HL-60 (cell line): Measurements from ENCODE around the gene RIPOR2.

ENCODE experiments used
- DNase-seq, 2 experiments: peaks; one replicate each; pipeline ENCODE4 v3.0.0-alpha.2; 2010 to 2020; ENCODE audit warnings: low read depth in 1 of 2, low spot score in 1 of 2
- H3K27ac ChIP-seq: fragments of 250-450 bp; sonication (Bioruptor Pico); replicated peaks from 2 replicates; pipeline ENCODE4 v1.5.1; 2020; ENCODE audit warnings: mild to moderate bottlenecking, moderate library complexity
- H3K27me3 ChIP-seq: fragments of 250-450 bp; sonication (Bioruptor Pico); 2 replicates; pipeline ENCODE4 v1.5.1; 2021; ENCODE audit warnings: mild to moderate bottlenecking, moderate library complexity; ENCODE audit not compliant: insufficient read depth, poor library complexity, severe bottlenecking
- H3K4me3 ChIP-seq: replicated peaks from 2 replicates; pipeline ENCODE4 v1.5.1; 2011; ENCODE audit warnings: mild to moderate bottlenecking, control low read depth, low read length; ENCODE audit not compliant: insufficient read depth
- GABPA ChIP-seq: IDR thresholded peaks from 2 replicates; pipeline ENCODE4 v1.6.1; 2012; ENCODE audit warnings: low read depth
- POLR2AphosphoS5 ChIP-seq: IDR thresholded peaks from 2 replicates; pipeline ENCODE4 v1.6.1; 2012; ENCODE audit warnings: low read depth
- REST ChIP-seq: IDR thresholded peaks from 2 replicates; pipeline ENCODE4 v1.6.1; 2012; ENCODE audit warnings: low read depth; ENCODE audit not compliant: insufficient replicate concordance
- SPI1 ChIP-seq: IDR thresholded peaks from 2 replicates; pipeline ENCODE4 v1.6.1; 2012; ENCODE audit warnings: low read depth, mild to moderate bottlenecking, borderline replicate concordance
- TF ChIP-seq, protein P1 (sequence below): IDR thresholded peaks from one replicate; pipeline ENCODE4 v1.5.1; 2011; ENCODE audit warnings: low read length, control low read depth, inconsistent platforms; ENCODE audit not compliant: insufficient read depth

Gene RIPOR2

GRCh38 chr6:24832794-24833193 is 103.0 kb downstream of the RIPOR2 start:
- H3K27ac ChIP-seq = no peak overlapping the region

DNA sequence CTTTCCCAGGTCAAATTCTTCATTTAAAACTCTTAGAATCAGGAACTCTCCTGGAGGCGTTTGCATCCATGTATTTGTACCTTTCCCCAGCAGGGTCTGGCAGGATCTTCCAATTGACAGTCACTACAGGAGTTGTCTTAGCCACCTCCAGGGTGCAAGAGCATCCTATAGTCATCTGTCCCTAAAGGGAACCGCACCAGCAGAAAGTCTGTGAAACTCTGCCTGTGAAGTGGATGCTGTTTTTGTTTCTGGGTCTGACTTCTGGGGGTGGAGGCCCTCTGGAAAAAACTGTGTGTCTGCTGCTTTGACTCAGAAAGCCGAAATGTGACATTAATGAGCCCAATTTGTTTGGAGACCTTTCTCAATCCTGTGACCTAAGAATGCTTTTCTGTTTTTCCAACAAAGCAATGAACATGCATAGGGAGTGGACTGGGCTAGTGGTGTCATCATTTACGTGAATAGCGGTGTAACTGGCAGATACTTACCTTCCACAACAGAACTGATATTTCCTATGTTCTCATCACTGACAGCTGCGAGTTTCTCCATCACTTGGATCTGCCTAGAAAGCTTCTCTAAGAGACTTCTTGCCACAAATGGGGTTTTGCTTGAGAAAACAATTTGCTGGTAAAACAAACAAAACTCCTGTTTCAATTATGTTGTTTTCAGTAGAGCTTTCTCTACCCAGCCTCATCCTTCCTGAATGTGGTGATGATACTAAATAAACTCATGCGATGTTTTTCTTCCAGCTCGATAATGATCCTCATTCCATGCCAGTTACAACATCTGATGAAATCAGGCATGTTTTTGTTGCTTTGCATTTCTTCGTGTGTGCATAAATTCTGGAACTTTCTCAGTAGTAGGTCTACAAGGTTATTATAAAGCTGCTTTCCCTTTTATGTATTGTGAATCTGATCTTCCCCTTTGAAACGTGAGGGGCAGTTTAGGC is 103.7 kb downstream of the RIPOR2 start:
- DNase-seq = no peak
- Histone ChIP-seq H3K4me3 (no peak overlapping the region), H3K27me3 (no peaks in the 10 kb centered on the region), H3K27ac (no peak overlapping the region)
- TF ChIP-seq SPI1 = no peak
- TF ChIP-seq REST = no peak
- TF ChIP-seq, protein P1, sequence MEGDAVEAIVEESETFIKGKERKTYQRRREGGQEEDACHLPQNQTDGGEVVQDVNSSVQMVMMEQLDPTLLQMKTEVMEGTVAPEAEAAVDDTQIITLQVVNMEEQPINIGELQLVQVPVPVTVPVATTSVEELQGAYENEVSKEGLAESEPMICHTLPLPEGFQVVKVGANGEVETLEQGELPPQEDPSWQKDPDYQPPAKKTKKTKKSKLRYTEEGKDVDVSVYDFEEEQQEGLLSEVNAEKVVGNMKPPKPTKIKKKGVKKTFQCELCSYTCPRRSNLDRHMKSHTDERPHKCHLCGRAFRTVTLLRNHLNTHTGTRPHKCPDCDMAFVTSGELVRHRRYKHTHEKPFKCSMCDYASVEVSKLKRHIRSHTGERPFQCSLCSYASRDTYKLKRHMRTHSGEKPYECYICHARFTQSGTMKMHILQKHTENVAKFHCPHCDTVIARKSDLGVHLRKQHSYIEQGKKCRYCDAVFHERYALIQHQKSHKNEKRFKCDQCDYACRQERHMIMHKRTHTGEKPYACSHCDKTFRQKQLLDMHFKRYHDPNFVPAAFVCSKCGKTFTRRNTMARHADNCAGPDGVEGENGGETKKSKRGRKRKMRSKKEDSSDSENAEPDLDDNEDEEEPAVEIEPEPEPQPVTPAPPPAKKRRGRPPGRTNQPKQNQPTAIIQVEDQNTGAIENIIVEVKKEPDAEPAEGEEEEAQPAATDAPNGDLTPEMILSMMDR = no peak
- TF ChIP-seq GABPA = no peak
- TF ChIP-seq POLR2AphosphoS5 = no peak

More at GRCh38 chr6:24832794-24833193, 103.0 kb downstream of the RIPOR2 start:
- H3K4me3 ChIP-seq = no peak overlapping the region
- no peaks in the 10 kb centered on the region for H3K27me3 ChIP-seq
- DNase-seq = no peak
- TF ChIP-seq SPI1 (no peak), GABPA (no peak), REST (no peak), POLR2AphosphoS5 (no peak)
- TF ChIP-seq, protein P1 = no peak

DNA sequence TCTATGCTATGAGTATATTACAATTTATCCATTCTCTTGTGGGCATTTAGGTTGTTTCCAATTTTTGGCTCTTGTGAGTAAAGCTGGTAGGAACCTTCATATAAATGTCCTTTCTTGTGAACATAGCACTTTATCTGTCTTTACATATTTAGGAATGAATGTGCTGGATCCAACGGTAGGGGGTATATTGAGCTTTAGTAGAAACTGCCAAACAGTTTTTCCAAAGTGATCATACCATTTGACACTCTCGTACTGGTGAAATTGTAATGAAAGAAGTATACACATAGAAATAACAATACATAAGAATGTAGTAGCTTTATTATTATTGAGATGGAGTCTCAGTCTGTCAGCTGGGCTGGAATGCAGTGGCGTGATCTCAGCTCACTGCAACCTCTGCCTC is 106.1 kb downstream of the RIPOR2 start:
- Histone ChIP-seq H3K4me3 (no peak overlapping the region), H3K27me3 (no peaks in the 10 kb centered on the region), H3K27ac (no peak overlapping the region)
- no peak for TF ChIP-seq GABPA
- TF ChIP-seq, protein P1 = no peak
- TF ChIP-seq SPI1 = no peak
- no peak for TF ChIP-seq REST
- TF ChIP-seq POLR2AphosphoS5 = no peak
- DNase-seq = no peak
